HCT116 (cell line): ENCODE measurements around the gene TMTC4. TPM values are rescaled to one million over a fixed set of nuclear protein-coding genes. Genes with fewer than 3 reads are reported as not detected.

Experiments
- ATAC-seq: fragments of 200-7000 bp; cut with Tn5 transposase; 2 replicates; pipeline ENCODE4 v1.9.1; 2020; ENCODE audit warnings: mild to moderate bottlenecking, moderate library complexity
- BruUV-seq: library from RNA; stranded (reverse); fragments of 400-500 nt; replicated peaks from 2 replicates; lab custom pipeline; 2021; lab: Mats Ljungman, UMichigan
- CTCF ChIA-PET: fragments of 300-600 bp; sonication (Branson Sonifier 250); formaldehyde crosslinking; loops from one replicate; lab custom pipeline; 2021; ENCODE audit warnings: antibody characterized with exemption; lab: Charles Lee
- POLR2A ChIA-PET: fragments of 300-600, 350-600 bp; sonication (Branson Sonifier 250); formaldehyde crosslinking; loops from one replicate; lab custom pipeline; 2021; ENCODE audit warnings: antibody characterized with exemption; lab: Charles Lee
- RAD21 ChIA-PET, 2 experiments: fragments of 300-600 bp; sonication (Branson Sonifier 250); formaldehyde crosslinking; loops; one replicate each; lab custom pipeline; 2023; ENCODE audit warnings: low total read pairs in 2 of 2; ENCODE audit not compliant: uncharacterized antibody in 2 of 2, unreplicated experiment in 2 of 2, low non-redundant PET in 1 of 2; lab: Charles Lee
- DNase-seq: peaks from one replicate; pipeline ENCODE4 v3.0.0-alpha.2; 2010; ENCODE audit warnings: low read depth, low spot score
- H2AFZ ChIP-seq: fragments of 200-600 bp; shearing (Covaris generic), sonication (generic); 2 replicates; pipeline ENCODE4 v1.6.1; 2017; ENCODE audit warnings: low read depth, mixed run types, mixed read lengths, antibody characterized with exemption, low read length; ENCODE audit not compliant: poor library complexity, severe bottlenecking
- H3K27ac ChIP-seq: 2 replicates; pipeline ENCODE4 v1.5.1; 2012; ENCODE audit warnings: low read depth, low read length
- H3K27me3 ChIP-seq: fragments of 200-600 bp; sonication (generic); 2 replicates; pipeline ENCODE4 v1.6.1; 2016; ENCODE audit warnings: mixed run types, low read length, mixed read lengths; ENCODE audit not compliant: insufficient read depth
- H3K36me3 ChIP-seq, 2 experiments: fragments of 200-500 bp in 1 of 2; fragments of 200-600 bp in 1 of 2; sonication (Bioruptor generic) in 1 of 2; sonication (generic) in 1 of 2; 2 replicates each; pipeline versions ENCODE4 v1.5.1 to v1.6.1; 2014 to 2016; ENCODE audit warnings: low read length in 2 of 2, inconsistent platforms in 1 of 2, mixed read lengths in 1 of 2, mixed run types in 1 of 2; ENCODE audit not compliant: insufficient read depth in 2 of 2, control insufficient read depth in 1 of 2
- H3K4me1 ChIP-seq, 2 experiments: fragments of 200-600 bp in 1 of 2; sonication (generic) in 1 of 2; 2 replicates each; pipeline versions ENCODE4 v1.5.1 to v1.6.1; 2012 to 2017; ENCODE audit warnings: low read length in 2 of 2, inconsistent platforms in 1 of 2, mild to moderate bottlenecking in 1 of 2, mixed read lengths in 1 of 2, mixed run types in 1 of 2, moderate library complexity in 1 of 2; ENCODE audit not compliant: insufficient read depth in 2 of 2, control insufficient read depth in 1 of 2
- H3K4me2 ChIP-seq: fragments of 200-600 bp; sonication (generic); 2 replicates; pipeline ENCODE4 v1.6.1; 2017; ENCODE audit warnings: mixed run types, low read length, mixed read lengths
- H3K4me3 ChIP-seq, 2 experiments: fragments of 200-600 bp in 1 of 2; sonication (generic) in 1 of 2; replicated peaks in 1 of 2; 2 replicates each; pipeline ENCODE4 v1.5.1; 2011 to 2016; ENCODE audit warnings: low read length in 2 of 2, control low read depth in 1 of 2, low read depth in 1 of 2, mild to moderate bottlenecking in 1 of 2, mixed read lengths in 1 of 2, mixed run types in 1 of 2
- H3K79me2 ChIP-seq: fragments of 200-600 bp; sonication (generic); 2 replicates; pipeline ENCODE4 v1.6.1; 2017; ENCODE audit warnings: mild to moderate bottlenecking, mixed run types, low read length, moderate library complexity, mixed read lengths; ENCODE audit not compliant: insufficient read depth
- H3K9ac ChIP-seq: fragments of 200-600 bp; sonication (generic); 2 replicates; pipeline ENCODE4 v1.6.1; 2016; ENCODE audit warnings: low read length, mixed read lengths
- H3K9me2 ChIP-seq: fragments of 200-600 bp; sonication (generic), shearing (Covaris generic); 2 replicates; pipeline ENCODE4 v1.6.1; 2017; ENCODE audit warnings: mixed run types, mild to moderate bottlenecking, moderate library complexity; ENCODE audit not compliant: insufficient read depth
- H3K9me3 ChIP-seq, 2 experiments: fragments of 200-500 bp in 1 of 2; fragments of 200-600 bp in 1 of 2; sonication (Bioruptor generic) in 1 of 2; sonication (generic) in 1 of 2; 2 replicates each; pipeline ENCODE4 v1.6.1; 2014 to 2017; ENCODE audit warnings: low read length in 2 of 2, mixed read lengths in 2 of 2, inconsistent platforms in 1 of 2, low read depth in 1 of 2, mild to moderate bottlenecking in 1 of 2, mixed run types in 1 of 2, moderate library complexity in 1 of 2; ENCODE audit not compliant: control insufficient read depth in 1 of 2, insufficient read depth in 1 of 2
- H4K20me1 ChIP-seq: fragments of 200-600 bp; sonication (generic), shearing (Covaris generic); 2 replicates; pipeline ENCODE4 v1.6.1; 2017; ENCODE audit warnings: mixed run types, mild to moderate bottlenecking, moderate library complexity; ENCODE audit not compliant: insufficient read depth
- ELF1 ChIP-seq: IDR thresholded peaks from 2 replicates; pipeline ENCODE4 v1.6.1; 2012; ENCODE audit warnings: low read depth, borderline replicate concordance
- EZH2phosphoT487 ChIP-seq: fragments of 200-600 bp; IDR thresholded peaks from 2 replicates; pipeline ENCODE4 v1.6.1; 2018; ENCODE audit warnings: antibody characterized with exemption, borderline replicate concordance
- JUND ChIP-seq: IDR thresholded peaks from 2 replicates; pipeline ENCODE4 v1.6.1; 2012
- POLR2A ChIP-seq: IDR thresholded peaks from 2 replicates; pipeline ENCODE4 v1.7.0; 2011; ENCODE audit warnings: borderline replicate concordance; ENCODE audit not compliant: insufficient read depth, insufficient read length; ENCODE audit errors: extremely low read depth
- REST ChIP-seq: IDR thresholded peaks from 2 replicates; pipeline ENCODE4 v1.6.1; 2012; ENCODE audit warnings: low read depth
- TCF7L2 ChIP-seq: IDR thresholded peaks from 2 replicates; pipeline ENCODE4 v1.7.0; 2011; ENCODE audit warnings: borderline replicate concordance, inconsistent platforms; ENCODE audit not compliant: insufficient read depth, insufficient read length; ENCODE audit errors: extremely low read depth
- ZBTB33 ChIP-seq: IDR thresholded peaks from 2 replicates; pipeline ENCODE4 v1.6.1; 2011; ENCODE audit warnings: mild to moderate bottlenecking, low read length, moderate library complexity; ENCODE audit not compliant: insufficient replicate concordance; ENCODE audit errors: extremely low read depth
- intact Hi-C: fragments of 100-400 bp; cut with micrococcal nuclease; formaldehyde crosslinking; loops from 2 replicates; pipeline ENCODE4 v1.10.0; 2022
- total RNA-seq: library from RNA; stranded (reverse); gene quantifications from one replicate; pipeline ENCODE4 v1.2.1, GENCODE V29; 2021; ENCODE audit not compliant: unreplicated experiment

TMTC4 gene
- total RNA-seq, 1 experiment from 2014 or later, result 23.6 TPM

GRCh38 chr13:100633461-100633860, 41.1 kb downstream of the TMTC4 start:
- Histone ChIP-seq H3K9me2 (no peaks in the 10 kb centered on the region), H2AFZ (no peak overlapping the region), H3K4me3 (no peak overlapping the region), H3K79me2 (no peaks in the 10 kb centered on the region), H3K9ac (no peak overlapping the region), H3K4me1 (no peaks in the 10 kb centered on the region), H3K27ac (no peak overlapping the region), H3K9me3 (no peaks in the 10 kb centered on the region), H3K4me2 (no peak overlapping the region), H3K36me3 (peaks cover 14 to 17% of the 10 kb centered on the region in 2 experiments; a peak in 2 of 4 replicates), H4K20me1 (no peaks in the 10 kb centered on the region), H3K27me3 (no peaks in the 10 kb centered on the region)
- RAD21 ChIA-PET, result no interaction called here
- TF ChIP-seq EZH2phosphoT487 (no peak), ZBTB33 (no peak), ELF1 (no peak), TCF7L2 (no peak), POLR2A (no peak), REST (no peak), JUND (no peak)
- CTCF ChIA-PET, result no interaction called here
- intact Hi-C loops, result no loop called here
- POLR2A ChIA-PET, result no interaction called here
- ATAC-seq (no peak), DNase-seq (no peak)
- BruUV-seq, result no TSS peak
